ENCODE measurements around the gene TMEM271.

GRCh38 chr4:613126-613525 is 37.0 kb upstream of the TMEM271 start:
- TF ChIP-seq CTCF (IDR thresholded peaks at IDR 0.05; ENCODE audit: low read length) (no peak), EZH2 (IDR thresholded peaks at IDR 0.05; ENCODE audit: borderline replicate concordance, low read length) (no peak)
